ENCODE measurements around the gene CCNL2.
"Not testable (repeated sequence)": the region's sequence is repeated elsewhere in the genome, so short reads cannot be mapped to it uniquely, and the experiment has no call there.

The CCNL2 gene

GRCh38 chr1:1399872-1400575 lies 889 bp upstream of the CCNL2 start:
- DNase-seq (ENCODE audit: low spot score): no peak

GRCh38 chr1:1398677-1399186 lies 403 bp downstream of the CCNL2 start:
- no peak for DNase-seq (ENCODE audit: low spot score)

- no peak for DNase-seq (ENCODE audit: low spot score)
These were observed 1.2 kb downstream of the CCNL2 start for GRCh38 chr1:1397839-1398523.

- DNase-seq (ENCODE audit: low spot score): no peak
These were observed 4.0 kb downstream of the CCNL2 start for GRCh38 chr1:1395166-1395565.

GRCh38 chr1:1394116-1394515 lies 5.0 kb downstream of the CCNL2 start:
- no peak for DNase-seq (ENCODE audit: low spot score)

GRCh38 chr1:1393428-1393827 lies 5.7 kb downstream of the CCNL2 start:
- no peak for DNase-seq (ENCODE audit: low spot score)

- DNase-seq (ENCODE audit: low spot score): no peak
These were observed 6.1 kb downstream of the CCNL2 start for GRCh38 chr1:1393014-1393413.

GRCh38 chr1:1391225-1391624 lies 7.9 kb downstream of the CCNL2 start:
- no peak for DNase-seq (ENCODE audit: low spot score)

GRCh38 chr1:1390675-1391074 lies 8.5 kb downstream of the CCNL2 start:
- DNase-seq (ENCODE audit: low spot score): no peak

GRCh38 chr1:1388078-1388472 lies 11.1 kb downstream of the CCNL2 start:
- no peak for DNase-seq (ENCODE audit: low spot score)

GRCh38 chr1:1387098-1388077 lies 11.7 kb downstream of the CCNL2 start:
- DNase-seq (ENCODE audit: low spot score): no peak

GRCh38 chr1:1385931-1386330 lies 13.2 kb downstream of the CCNL2 start:
- no peak for DNase-seq (ENCODE audit: low spot score)

- not testable (repeated sequence) for DNase-seq (ENCODE audit: low spot score)
These were observed 13.8 kb downstream of the CCNL2 start for GRCh38 chr1:1385339-1385738.

- DNase-seq (ENCODE audit: low spot score): no peak
These were observed 17.8 kb downstream of the CCNL2 start for GRCh38 chr1:1381294-1381693.

- no peak for DNase-seq (ENCODE audit: low spot score)
These were observed 18.3 kb downstream of the CCNL2 start for GRCh38 chr1:1380860-1381259.

- no peak for DNase-seq (ENCODE audit: low spot score)
These were observed 21.5 kb downstream of the CCNL2 start for GRCh38 chr1:1377540-1378205.

GRCh38 chr1:1376551-1377226 lies 22.4 kb downstream of the CCNL2 start:
- DNase-seq (ENCODE audit: low spot score): no peak

- DNase-seq (ENCODE audit: low spot score): peak; percentile 99
These were observed 24.0 kb downstream of the CCNL2 start, which contains the start of gene AURKAIP1 for GRCh38 chr1:1374929-1375662. TSS of gene AURKAIP1 (minus strand) at chr1:1375207. CDS start at chr1:1374756, 451 bp downstream.

GRCh38 chr1:1374589-1374928 lies 24.6 kb downstream of the CCNL2 start:
- DNase-seq (ENCODE audit: low spot score): no peak

- DNase-seq (ENCODE audit: low spot score): no peak
These were observed 25.1 kb downstream of the CCNL2 start for GRCh38 chr1:1373815-1374588.

Measured in left forelimb (tissue), 1 donor.